ENCODE results near the gene CCL20.

Gene CCL20

GRCh38 chr2:227804975-227805374, 8.7 kb upstream of the CCL20 start:
- no peak for DNase-seq

GRCh38 chr2:227805578-227805977, 8.1 kb upstream of the CCL20 start:
- no peak for DNase-seq

- DNase-seq = no peak
These were observed 4.7 kb upstream of the CCL20 start for GRCh38 chr2:227808936-227809335.

- DNase-seq = no peak
These were observed 1.6 kb upstream of the CCL20 start for GRCh38 chr2:227812001-227812400.

- no peak for DNase-seq
These were observed 447 bp upstream of the CCL20 start for GRCh38 chr2:227813229-227813561.

- DNase-seq = no peak
These were observed 1.4 kb downstream of the CCL20 start for GRCh38 chr2:227815066-227815465.

GRCh38 chr2:227816507-227817294, 3.1 kb downstream of the CCL20 start:
- DNase-seq = no peak

GRCh38 chr2:227817336-227817735, 3.7 kb downstream of the CCL20 start:
- DNase-seq = no peak

- no peak for DNase-seq
These were observed 4.4 kb downstream of the CCL20 start for GRCh38 chr2:227817850-227818674.

- no peak for DNase-seq
These were observed 5.2 kb downstream of the CCL20 start for GRCh38 chr2:227818675-227819397.

- DNase-seq = no peak
These were observed 5.7 kb downstream of the CCL20 start for GRCh38 chr2:227819398-227819697.

- no peak for DNase-seq
These were observed 7.7 kb downstream of the CCL20 start for GRCh38 chr2:227821043-227821942.

- DNase-seq = no peak
These were observed 8.9 kb downstream of the CCL20 start for GRCh38 chr2:227822416-227823003.

- DNase-seq = no peak
These were observed 10.3 kb downstream of the CCL20 start for GRCh38 chr2:227823922-227824321.

- no peak for DNase-seq
These were observed 11.1 kb downstream of the CCL20 start for GRCh38 chr2:227824711-227825110.

- no peak for DNase-seq
These were observed 12.4 kb downstream of the CCL20 start for GRCh38 chr2:227826019-227826521.

- no peak for DNase-seq
These were observed 12.9 kb downstream of the CCL20 start for GRCh38 chr2:227826563-227826962.

- no peak for DNase-seq
These were observed 13.5 kb downstream of the CCL20 start for GRCh38 chr2:227827143-227827542.

GRCh38 chr2:227828477-227828912, 14.9 kb downstream of the CCL20 start:
- DNase-seq = no peak

- no peak for DNase-seq
These were observed 15.7 kb downstream of the CCL20 start for GRCh38 chr2:227829337-227829736.

- DNase-seq = no peak
These were observed 20.8 kb downstream of the CCL20 start for GRCh38 chr2:227834423-227834822.

Data from NCI-H1092 (cell line).